ENCODE measurements around the gene FARS2.

DNA sequence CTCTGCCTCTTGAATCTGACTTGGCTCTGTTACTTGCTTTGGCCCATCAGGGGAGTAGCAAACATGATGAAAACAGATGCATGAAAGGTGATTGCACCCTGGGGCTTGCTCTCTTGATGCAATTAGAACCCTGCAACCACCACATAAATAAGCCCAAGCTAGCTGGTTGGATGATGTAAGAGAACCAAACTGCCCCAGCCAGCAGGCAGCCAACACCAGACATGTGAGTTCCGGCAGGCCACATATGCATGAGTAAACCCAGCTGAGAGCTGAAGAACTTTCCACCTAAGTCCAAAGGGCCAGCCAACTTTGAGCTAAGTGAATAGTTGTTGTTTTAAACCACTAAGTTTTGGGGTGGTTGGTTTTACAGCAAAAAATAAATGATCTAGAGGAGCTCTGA is 268.4 kb downstream of the FARS2 start:
- no peak for TF ChIP-seq POLR2A (IDR thresholded peaks at IDR 0.05; ENCODE audit: extremely low read depth, insufficient read length)
- TF ChIP-seq, protein P1, sequence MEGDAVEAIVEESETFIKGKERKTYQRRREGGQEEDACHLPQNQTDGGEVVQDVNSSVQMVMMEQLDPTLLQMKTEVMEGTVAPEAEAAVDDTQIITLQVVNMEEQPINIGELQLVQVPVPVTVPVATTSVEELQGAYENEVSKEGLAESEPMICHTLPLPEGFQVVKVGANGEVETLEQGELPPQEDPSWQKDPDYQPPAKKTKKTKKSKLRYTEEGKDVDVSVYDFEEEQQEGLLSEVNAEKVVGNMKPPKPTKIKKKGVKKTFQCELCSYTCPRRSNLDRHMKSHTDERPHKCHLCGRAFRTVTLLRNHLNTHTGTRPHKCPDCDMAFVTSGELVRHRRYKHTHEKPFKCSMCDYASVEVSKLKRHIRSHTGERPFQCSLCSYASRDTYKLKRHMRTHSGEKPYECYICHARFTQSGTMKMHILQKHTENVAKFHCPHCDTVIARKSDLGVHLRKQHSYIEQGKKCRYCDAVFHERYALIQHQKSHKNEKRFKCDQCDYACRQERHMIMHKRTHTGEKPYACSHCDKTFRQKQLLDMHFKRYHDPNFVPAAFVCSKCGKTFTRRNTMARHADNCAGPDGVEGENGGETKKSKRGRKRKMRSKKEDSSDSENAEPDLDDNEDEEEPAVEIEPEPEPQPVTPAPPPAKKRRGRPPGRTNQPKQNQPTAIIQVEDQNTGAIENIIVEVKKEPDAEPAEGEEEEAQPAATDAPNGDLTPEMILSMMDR (IDR thresholded peaks at IDR 0.05; ENCODE audit: low read depth, low read length), result no peak
- TF ChIP-seq, protein P2, sequence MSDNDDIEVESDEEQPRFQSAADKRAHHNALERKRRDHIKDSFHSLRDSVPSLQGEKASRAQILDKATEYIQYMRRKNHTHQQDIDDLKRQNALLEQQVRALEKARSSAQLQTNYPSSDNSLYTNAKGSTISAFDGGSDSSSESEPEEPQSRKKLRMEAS (IDR thresholded peaks at IDR 0.05; ENCODE audit: low read depth, low read length), result no peak
- TF ChIP-seq MYC (IDR thresholded peaks at IDR 0.05; ENCODE audit: low read depth, low read length), result no peak

Data from NB4 (cell line).